Measurements from ENCODE around the gene DTWD2.
"Not testable (repeated sequence)": the region's sequence is repeated elsewhere in the genome, so short reads cannot be mapped to it uniquely, and the experiment has no call there.

DTWD2 gene

DNA sequence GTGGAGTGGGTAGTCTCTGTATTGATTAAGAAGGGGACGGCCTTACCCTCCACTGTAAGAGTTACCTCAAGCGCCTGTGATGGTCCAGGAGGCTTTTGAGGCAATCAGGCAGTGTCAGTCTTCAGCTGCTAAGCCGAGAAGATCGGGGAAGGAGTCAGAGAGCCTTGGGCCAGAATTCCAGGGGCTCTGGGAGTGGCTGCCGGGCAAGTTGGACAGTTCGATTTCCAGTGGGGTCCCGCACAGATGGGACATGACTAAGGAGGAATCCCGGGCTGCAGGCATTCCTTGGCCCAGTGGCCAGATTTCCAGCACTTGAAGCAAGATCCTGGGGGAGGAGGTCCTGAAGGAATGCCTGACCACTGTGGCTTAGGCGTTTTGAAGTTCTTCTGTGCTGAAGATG is 38.0 kb downstream of the DTWD2 start:
- DNase-seq (ENCODE audit: low read depth), result not testable (repeated sequence)

- DNase-seq (ENCODE audit: low read depth), result no peak
Measured at GRCh38 chr5:118946138-118946800, 42.1 kb downstream of the DTWD2 start.

- DNase-seq (ENCODE audit: low read depth), result no peak
Measured at GRCh38 chr5:118937393-118938061, 50.8 kb downstream of the DTWD2 start.

GRCh38 chr5:118933703-118934102 is 54.6 kb downstream of the DTWD2 start:
- no peak for DNase-seq (ENCODE audit: low read depth)

DNA sequence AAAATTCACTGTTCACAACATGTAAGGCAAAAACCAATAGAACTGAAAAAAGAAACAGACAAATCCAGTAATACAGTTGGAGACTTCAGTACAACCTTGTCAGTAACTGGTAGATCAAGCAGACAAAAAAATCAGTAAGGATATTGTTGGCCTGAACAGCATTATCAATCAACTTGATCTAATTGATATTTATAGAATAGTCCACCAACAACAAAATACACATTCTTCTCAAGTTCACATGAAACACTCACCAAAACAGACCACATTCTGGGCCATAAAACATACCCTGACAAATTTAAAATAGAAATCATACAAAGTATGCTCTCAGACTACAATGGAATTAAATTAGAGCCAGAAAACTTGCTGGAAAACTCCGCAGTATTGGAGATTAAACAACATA is 56.8 kb downstream of the DTWD2 start:
- no peak for DNase-seq (ENCODE audit: low read depth)

DNA sequence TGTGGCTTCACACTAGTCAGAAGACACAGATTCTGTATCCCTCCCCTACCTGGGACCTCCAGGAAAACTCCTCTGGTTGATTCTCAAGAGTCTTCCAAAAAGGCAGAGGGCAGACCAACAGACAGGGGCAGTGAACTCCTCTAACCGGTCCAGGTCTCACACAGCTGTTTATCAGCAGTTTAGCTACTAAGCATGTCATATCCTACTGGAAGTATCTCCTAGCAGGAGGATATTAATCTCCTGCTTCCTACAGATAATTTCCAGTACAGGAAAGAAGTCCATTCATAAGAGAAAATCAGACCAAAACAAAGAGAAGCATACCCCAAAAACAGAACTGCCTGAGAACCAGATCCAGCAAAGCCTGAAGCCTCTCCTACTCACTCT is 64.3 kb downstream of the DTWD2 start:
- DNase-seq (ENCODE audit: low read depth), result no peak

GRCh38 chr5:118923295-118924005 is 64.9 kb downstream of the DTWD2 start:
- no peak for DNase-seq (ENCODE audit: low read depth)

GRCh38 chr5:118921866-118922265 is 66.5 kb downstream of the DTWD2 start:
- no peak for DNase-seq (ENCODE audit: low read depth)

DNA sequence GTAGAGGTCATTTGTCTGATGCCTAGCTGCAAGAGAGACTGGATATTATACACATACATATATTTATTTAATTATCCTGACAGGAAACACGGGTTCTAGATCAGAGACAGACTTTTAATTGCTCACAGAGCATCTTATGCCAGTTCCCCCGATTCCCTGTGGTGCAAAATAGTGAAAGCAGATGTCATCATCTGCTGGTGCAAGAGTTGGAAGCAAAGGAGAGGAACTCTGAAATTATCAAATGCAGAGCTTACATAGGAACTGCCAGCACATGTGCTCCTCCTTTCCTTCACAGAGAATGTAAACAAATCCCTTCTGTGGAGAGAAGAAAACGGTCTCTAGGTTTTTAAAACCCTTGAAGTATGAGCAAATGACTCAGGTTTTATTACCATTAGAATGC is 69.3 kb downstream of the DTWD2 start:
- DNase-seq (ENCODE audit: low read depth), result no peak

DNA sequence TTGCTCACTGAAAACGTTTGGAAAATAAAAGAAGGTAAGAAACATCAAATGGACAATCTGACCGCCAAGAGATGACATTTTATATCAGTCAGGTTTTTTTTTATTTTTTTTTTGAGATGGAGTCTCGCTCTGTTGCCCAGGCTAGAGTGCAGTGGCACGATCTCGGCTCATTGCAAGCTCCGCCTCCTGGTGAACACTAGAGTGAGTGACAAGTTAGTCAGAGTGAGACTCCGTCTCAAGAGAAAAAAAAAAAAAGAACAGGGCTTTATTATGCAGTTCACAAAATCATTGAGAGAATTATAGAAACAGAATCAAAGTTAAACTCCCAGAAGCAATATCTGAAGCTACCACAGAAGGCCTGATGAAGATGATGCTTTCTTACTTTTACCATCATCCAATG is 70.1 kb downstream of the DTWD2 start:
- no peak for DNase-seq (ENCODE audit: low read depth)

DNA sequence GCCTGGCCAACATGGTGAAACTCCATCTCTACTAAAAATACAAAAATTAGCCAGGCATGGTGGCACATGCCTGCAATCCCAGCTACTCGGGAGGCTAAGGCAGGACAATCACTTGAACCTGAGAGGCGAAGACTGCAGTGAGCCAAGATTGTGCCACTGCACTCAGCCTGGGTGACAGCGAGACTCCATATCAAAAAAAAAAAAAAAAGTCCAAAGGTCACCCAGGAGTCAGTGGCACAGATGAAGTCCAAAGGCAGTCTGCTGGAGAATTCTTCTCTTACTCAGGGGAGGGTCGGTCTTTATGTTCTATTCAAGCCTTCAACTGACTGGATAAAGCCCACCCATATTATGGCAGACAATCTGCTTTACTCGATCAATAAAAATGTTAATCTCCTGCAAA is 80.8 kb downstream of the DTWD2 start:
- not testable (repeated sequence) for DNase-seq (ENCODE audit: low read depth)

- DNase-seq (ENCODE audit: low read depth), result no peak
Measured at GRCh38 chr5:118906947-118907346, 81.4 kb downstream of the DTWD2 start.

DNA sequence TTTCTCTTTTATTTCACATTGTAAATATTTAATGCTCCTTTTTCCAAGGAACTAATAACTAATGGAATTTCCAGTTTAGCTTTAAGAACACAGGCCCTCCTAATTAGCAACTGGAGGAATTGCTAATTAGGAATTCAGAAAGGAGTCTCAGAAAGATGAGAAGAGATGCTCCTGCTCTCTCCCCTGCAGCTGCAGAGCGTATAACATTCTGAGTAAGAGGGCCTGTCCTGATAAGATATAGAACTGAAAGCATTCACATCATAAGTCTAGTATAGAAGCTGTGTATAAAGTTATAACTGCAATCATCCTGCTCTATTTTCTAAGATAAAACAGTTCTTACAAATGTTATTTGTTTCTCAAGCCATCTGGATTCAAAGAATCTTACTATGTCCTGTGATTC is 83.2 kb downstream of the DTWD2 start:
- no peak for DNase-seq (ENCODE audit: low read depth)

GRCh38 chr5:118902656-118903438 is 85.5 kb downstream of the DTWD2 start:
- no peak for DNase-seq (ENCODE audit: low read depth)

GRCh38 chr5:118894709-118895108 is 93.6 kb downstream of the DTWD2 start:
- no peak for DNase-seq (ENCODE audit: low read depth)

- no peak for DNase-seq (ENCODE audit: low read depth)
Measured at GRCh38 chr5:118891252-118891651, 97.1 kb downstream of the DTWD2 start.

GRCh38 chr5:118889165-118889564 is 99.2 kb downstream of the DTWD2 start:
- DNase-seq (ENCODE audit: low read depth), result no peak

DNA sequence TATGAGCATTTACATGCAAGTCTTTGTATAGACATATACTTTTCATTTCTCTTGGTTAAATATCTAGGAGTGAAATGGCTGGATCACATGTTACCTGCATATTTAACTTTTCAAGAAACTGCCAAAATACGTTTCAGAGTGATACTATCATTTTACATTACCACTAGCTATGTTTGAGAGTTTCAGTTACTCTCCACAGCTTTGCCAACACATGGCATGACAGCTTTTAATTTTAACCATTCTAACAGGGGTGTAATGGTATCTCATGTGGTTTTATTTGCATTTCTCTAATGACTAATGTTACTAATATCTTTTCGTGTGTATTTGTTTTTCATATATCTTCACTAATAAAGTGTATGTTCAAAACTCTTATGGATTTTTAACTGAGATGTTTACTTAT is 99.8 kb downstream of the DTWD2 start:
- DNase-seq (ENCODE audit: low read depth), result no peak

GRCh38 chr5:118883362-118883761 is 105.0 kb downstream of the DTWD2 start:
- no peak for DNase-seq (ENCODE audit: low read depth)

- no peak for DNase-seq (ENCODE audit: low read depth)
Measured at GRCh38 chr5:118882666-118883065, 105.7 kb downstream of the DTWD2 start.

- not testable (repeated sequence) for DNase-seq (ENCODE audit: low read depth)
Measured at GRCh38 chr5:118876852-118877251, 111.5 kb downstream of the DTWD2 start.

DNA sequence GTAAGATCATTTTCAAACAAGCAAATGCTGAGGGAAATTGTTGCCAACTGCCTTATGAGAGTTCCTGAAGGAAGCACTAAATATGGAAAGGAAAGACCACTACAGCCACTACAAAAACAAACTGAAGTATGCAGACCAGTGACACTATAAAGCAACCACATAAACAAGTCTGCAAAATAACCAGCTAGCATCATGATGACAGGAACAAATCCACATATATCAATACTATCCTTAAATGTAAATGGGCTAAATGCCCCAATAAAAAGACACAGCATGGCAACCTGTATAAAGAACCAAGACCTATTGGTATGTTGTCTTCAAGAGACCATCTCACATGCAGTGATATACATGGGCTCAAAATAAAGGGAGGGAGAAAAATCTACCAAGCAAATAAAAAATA is 113.2 kb downstream of the DTWD2 start:
- no peak for DNase-seq (ENCODE audit: low read depth)

GRCh38 chr5:118873417-118873816 is 114.9 kb downstream of the DTWD2 start:
- DNase-seq (ENCODE audit: low read depth), result no peak

Data from T-helper 22 cell (primary cell).